ENCODE results near the gene TTLL10. TPM values are rescaled to one million over a fixed set of nuclear protein-coding genes. Genes with fewer than 3 reads are reported as not detected.

TTLL10 gene
- total and polyA plus RNA-seq, 4 donors: 0.15 TPM; not detected in 3

- ATAC-seq (ENCODE audit: low FRiP score): no peak
- 85 to 89% methylated on average over 29 of the region's 29 CpGs for WGBS, 2 donors
- Histone ChIP-seq H3K4me3 (ENCODE audit: low read length in 2 of 2) (no peak overlapping the region), H3K4me1 (ENCODE audit: control insufficient read depth in 1 of 2, insufficient read depth in 2 of 2, low read length in 2 of 2) (no peaks in the 10 kb centered on the region), H3K36me3 (ENCODE audit: control insufficient read depth in 1 of 2, insufficient read depth in 2 of 2, low read length in 1 of 2) (no peaks in the 10 kb centered on the region), H3K9me3 (ENCODE audit: control insufficient read depth, low read length) (no peaks in the 10 kb centered on the region), H3K27me3 (ENCODE audit: control insufficient read depth in 1 of 2, insufficient read depth in 2 of 2, low read length in 1 of 2) (peaks cover 0 to 2% of the 10 kb centered on the region in 2 donors), H3K27ac (ENCODE audit: low read depth in 1 of 2, low read length in 2 of 2) (no peak overlapping the region)
- no peak for DNase-seq
- intact Hi-C loops (cut with DNase I): no loop called here
Measured at GRCh38 chr1:1161078-1161682, 12.5 kb upstream of the TTLL10 start.

- 55 to 59% methylated on average over 17 of the region's 17 CpGs for WGBS, 2 donors
Measured at GRCh38 chr1:1161683-1162079, 12.0 kb upstream of the TTLL10 start.

GRCh38 chr1:1162597-1163537, 10.8 kb upstream of the TTLL10 start:
- DNase-seq (no peak), ATAC-seq (ENCODE audit: low FRiP score) (no peak)
- no peak overlapping the region for H3K27ac ChIP-seq (ENCODE audit: low read depth in 1 of 2, low read length in 2 of 2)
- no peak overlapping the region for H3K4me3 ChIP-seq (ENCODE audit: low read length in 2 of 2)
- intact Hi-C loops (cut with DNase I): no loop called here
- 56 to 60% methylated on average over 66 to 73 of the region's 73 CpGs for WGBS, 2 donors
- no peaks in the 10 kb centered on the region for H3K4me1 ChIP-seq (ENCODE audit: control insufficient read depth in 1 of 2, insufficient read depth in 2 of 2, low read length in 2 of 2)
- no peaks in the 10 kb centered on the region for H3K36me3 ChIP-seq (ENCODE audit: control insufficient read depth in 1 of 2, insufficient read depth in 2 of 2, low read length in 1 of 2)
- H3K27me3 ChIP-seq (ENCODE audit: control insufficient read depth in 1 of 2, insufficient read depth in 2 of 2, low read length in 1 of 2): peaks cover 0 to 2% of the 10 kb centered on the region in 2 donors
- no peaks in the 10 kb centered on the region for H3K9me3 ChIP-seq (ENCODE audit: control insufficient read depth, low read length)

More at GRCh38 chr1:1161683-1162079, 12.0 kb upstream of the TTLL10 start:
- intact Hi-C loops (cut with DNase I): no loop called here
- no peak overlapping the region for H3K27ac ChIP-seq (ENCODE audit: low read depth in 1 of 2, low read length in 2 of 2)
- H3K27me3 ChIP-seq (ENCODE audit: control insufficient read depth in 1 of 2, insufficient read depth in 2 of 2, low read length in 1 of 2): peaks cover 0 to 2% of the 10 kb centered on the region in 2 donors
- H3K36me3 ChIP-seq (ENCODE audit: control insufficient read depth in 1 of 2, insufficient read depth in 2 of 2, low read length in 1 of 2): no peaks in the 10 kb centered on the region
- no peak overlapping the region for H3K4me3 ChIP-seq (ENCODE audit: low read length in 2 of 2)
- H3K4me1 ChIP-seq (ENCODE audit: control insufficient read depth in 1 of 2, insufficient read depth in 2 of 2, low read length in 2 of 2): no peaks in the 10 kb centered on the region
- H3K9me3 ChIP-seq (ENCODE audit: control insufficient read depth, low read length): no peaks in the 10 kb centered on the region
- no peak for ATAC-seq (ENCODE audit: low FRiP score)
- no peak for DNase-seq

DNA sequence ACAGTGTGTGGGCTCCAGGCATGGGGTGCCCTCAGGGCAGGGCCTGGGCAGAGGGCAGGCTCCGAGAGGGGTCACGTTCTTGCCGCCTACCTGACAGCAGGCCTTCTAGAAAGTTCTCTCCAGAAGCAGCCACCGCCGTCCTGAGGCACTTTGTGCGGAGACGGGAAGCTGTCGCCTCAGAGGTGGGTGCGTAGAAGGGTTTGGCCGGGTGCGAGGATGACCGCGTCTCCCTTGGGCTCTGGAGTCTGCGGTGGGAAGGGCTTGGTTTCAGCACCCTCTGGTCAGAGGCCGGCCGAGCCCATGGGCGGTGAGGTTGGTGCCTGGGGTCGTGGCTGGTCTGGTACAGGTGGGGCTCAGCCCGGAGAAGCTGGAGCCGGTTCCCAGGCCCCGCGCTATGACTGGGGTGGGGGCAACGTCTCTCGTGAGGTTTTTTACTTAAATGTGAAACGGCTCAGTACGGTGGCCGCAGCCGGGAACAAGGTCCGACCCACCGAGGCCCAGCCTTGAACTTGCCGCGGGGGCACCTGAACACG, 10.1 kb upstream of the TTLL10 start:
- 89 to 91% methylated on average over 33 of the region's 33 CpGs for WGBS, 2 donors
- Histone ChIP-seq H3K27me3 (ENCODE audit: control insufficient read depth in 1 of 2, insufficient read depth in 2 of 2, low read length in 1 of 2) (peaks cover 0 to 2% of the 10 kb centered on the region in 2 donors), H3K4me3 (ENCODE audit: low read length in 2 of 2) (no peak overlapping the region), H3K27ac (ENCODE audit: low read depth in 1 of 2, low read length in 2 of 2) (no peak overlapping the region), H3K4me1 (ENCODE audit: control insufficient read depth in 1 of 2, insufficient read depth in 2 of 2, low read length in 2 of 2) (no peaks in the 10 kb centered on the region), H3K36me3 (ENCODE audit: control insufficient read depth in 1 of 2, insufficient read depth in 2 of 2, low read length in 1 of 2) (no peaks in the 10 kb centered on the region), H3K9me3 (ENCODE audit: control insufficient read depth, low read length) (no peaks in the 10 kb centered on the region)
- no peak for DNase-seq
- intact Hi-C loops (cut with DNase I): no loop called here
- ATAC-seq (ENCODE audit: low FRiP score): no peak

DNA sequence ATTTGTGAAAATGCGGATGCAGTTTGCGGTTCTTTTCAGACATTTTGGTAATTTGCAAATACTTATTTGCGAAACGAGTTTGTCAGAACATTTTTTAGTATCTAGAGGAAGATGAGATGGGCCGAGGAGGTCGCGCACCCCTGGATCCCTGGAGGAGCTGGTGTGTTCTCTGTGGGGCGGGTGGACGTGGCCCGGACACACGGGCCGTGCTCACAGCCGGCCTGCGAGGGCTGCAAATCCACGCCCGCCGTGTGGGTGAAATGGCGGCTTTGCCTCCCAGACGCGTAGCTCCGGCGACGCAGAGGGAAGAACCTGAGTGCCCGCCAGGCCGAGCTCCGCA, 9.3 kb upstream of the TTLL10 start:
- Histone ChIP-seq H3K27ac (ENCODE audit: low read depth in 1 of 2, low read length in 2 of 2) (no peak overlapping the region), H3K36me3 (ENCODE audit: control insufficient read depth in 1 of 2, insufficient read depth in 2 of 2, low read length in 1 of 2) (no peaks in the 10 kb centered on the region), H3K4me1 (ENCODE audit: control insufficient read depth in 1 of 2, insufficient read depth in 2 of 2, low read length in 2 of 2) (no peaks in the 10 kb centered on the region), H3K4me3 (ENCODE audit: low read length in 2 of 2) (no peak overlapping the region), H3K27me3 (ENCODE audit: control insufficient read depth in 1 of 2, insufficient read depth in 2 of 2, low read length in 1 of 2) (peaks cover 0 to 2% of the 10 kb centered on the region in 2 donors), H3K9me3 (ENCODE audit: control insufficient read depth, low read length) (no peaks in the 10 kb centered on the region)
- intact Hi-C loops (cut with DNase I): no loop called here
- no peak for ATAC-seq (ENCODE audit: low FRiP score)
- DNase-seq: no peak
- WGBS, 2 donors: 49 to 53% methylated on average over 26 of the region's 26 CpGs

- ATAC-seq (ENCODE audit: low FRiP score) (no peak), DNase-seq (no peak)
- no peaks in the 10 kb centered on the region for H3K4me1 ChIP-seq (ENCODE audit: control insufficient read depth in 1 of 2, insufficient read depth in 2 of 2, low read length in 2 of 2)
- H3K9me3 ChIP-seq (ENCODE audit: control insufficient read depth, low read length): no peaks in the 10 kb centered on the region
- H3K36me3 ChIP-seq (ENCODE audit: control insufficient read depth in 1 of 2, insufficient read depth in 2 of 2, low read length in 1 of 2): no peaks in the 10 kb centered on the region
- 50 to 53% methylated on average over 48 of the region's 48 CpGs for WGBS, 2 donors
- intact Hi-C loops (cut with DNase I): no loop called here
- H3K27ac ChIP-seq (ENCODE audit: low read depth in 1 of 2, low read length in 2 of 2): no peak overlapping the region
- no peak overlapping the region for H3K4me3 ChIP-seq (ENCODE audit: low read length in 2 of 2)
- peaks cover 0 to 2% of the 10 kb centered on the region in 2 donors for H3K27me3 ChIP-seq (ENCODE audit: control insufficient read depth in 1 of 2, insufficient read depth in 2 of 2, low read length in 1 of 2)
Measured at GRCh38 chr1:1164701-1165451, 8.8 kb upstream of the TTLL10 start.

DNA sequence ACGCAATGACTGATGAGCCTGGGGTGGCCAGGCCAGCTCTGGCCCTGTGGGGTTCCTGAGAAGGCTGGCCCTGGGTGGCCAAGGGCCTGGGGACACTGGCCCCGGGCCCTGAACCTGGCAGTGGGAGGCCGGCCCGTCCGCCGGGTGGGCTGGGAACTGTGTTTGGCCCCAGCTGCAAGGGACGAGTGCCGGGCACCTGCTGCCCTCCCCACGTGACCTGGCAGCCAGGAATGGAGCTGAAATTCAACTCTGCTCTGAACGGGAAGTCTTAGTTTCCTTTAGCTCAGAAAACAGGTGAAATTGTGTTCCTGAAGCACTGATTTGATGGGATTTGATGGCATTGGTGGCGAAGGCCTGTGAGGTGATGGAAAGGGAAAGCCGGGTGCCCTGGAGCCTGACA, 8.2 kb upstream of the TTLL10 start:
- intact Hi-C loops (cut with DNase I): no loop called here

GRCh38 chr1:1165900-1166421, 7.7 kb upstream of the TTLL10 start:
- no peak overlapping the region for H3K4me3 ChIP-seq (ENCODE audit: low read length in 2 of 2)
- H3K9me3 ChIP-seq (ENCODE audit: control insufficient read depth, low read length): no peaks in the 10 kb centered on the region
- H3K4me1 ChIP-seq (ENCODE audit: control insufficient read depth in 1 of 2, insufficient read depth in 2 of 2, low read length in 2 of 2): no peaks in the 10 kb centered on the region
- DNase-seq (no peak), ATAC-seq (ENCODE audit: low FRiP score) (no peak)
- WGBS, 2 donors: 75 to 81% methylated on average over 19 to 23 of the region's 23 CpGs
- no peak overlapping the region for H3K27ac ChIP-seq (ENCODE audit: low read depth in 1 of 2, low read length in 2 of 2)
- intact Hi-C loops (cut with DNase I): no loop called here
- H3K27me3 ChIP-seq (ENCODE audit: control insufficient read depth in 1 of 2, insufficient read depth in 2 of 2, low read length in 1 of 2): peaks cover 0 to 2% of the 10 kb centered on the region in 2 donors
- no peaks in the 10 kb centered on the region for H3K36me3 ChIP-seq (ENCODE audit: control insufficient read depth in 1 of 2, insufficient read depth in 2 of 2, low read length in 1 of 2)

More for the DNA sequence above, 8.2 kb upstream of the TTLL10 start:
- ATAC-seq (ENCODE audit: low FRiP score) (no peak), DNase-seq (no peak)
- Histone ChIP-seq H3K27me3 (ENCODE audit: control insufficient read depth in 1 of 2, insufficient read depth in 2 of 2, low read length in 1 of 2) (peaks cover 0 to 2% of the 10 kb centered on the region in 2 donors), H3K4me1 (ENCODE audit: control insufficient read depth in 1 of 2, insufficient read depth in 2 of 2, low read length in 2 of 2) (no peaks in the 10 kb centered on the region), H3K27ac (ENCODE audit: low read depth in 1 of 2, low read length in 2 of 2) (no peak overlapping the region), H3K36me3 (ENCODE audit: control insufficient read depth in 1 of 2, insufficient read depth in 2 of 2, low read length in 1 of 2) (no peaks in the 10 kb centered on the region), H3K4me3 (ENCODE audit: low read length in 2 of 2) (no peak overlapping the region), H3K9me3 (ENCODE audit: control insufficient read depth, low read length) (no peaks in the 10 kb centered on the region)
- 74 to 85% methylated on average over 12 of the region's 12 CpGs for WGBS, 2 donors
